CD4-positive, CD25-positive, alpha-beta regulatory T cell (primary cell): ENCODE data around the gene ZBTB26. TPM values are rescaled to one million over a fixed set of nuclear protein-coding genes. Genes with fewer than 3 reads are reported as not detected.

ENCODE experiments used
- ATAC-seq, 2 donors: fragments of 150-1000 bp; cut with Tn5 transposase; one replicate each; pipeline ENCODE4 v1.10.0; 2021; ENCODE audit warnings: low read depth in 2 of 2, moderate number of reproducible peaks in 2 of 2, moderate library complexity in 1 of 2
- DNase-seq, 3 donors: peaks; one replicate each; pipeline versions ENCODE4 v3.0.0 to v3.0.0-alpha.2; 2012 to 2022; ENCODE audit warnings: mixed read lengths in 1 of 3
- H3K27ac ChIP-seq: one replicate; pipeline ENCODE4 v1.7.0; 2013; ENCODE audit warnings: mild to moderate bottlenecking, low read length; ENCODE audit not compliant: insufficient read depth, poor library complexity, severe bottlenecking
- H3K27me3 ChIP-seq: one replicate; pipeline ENCODE4 v1.7.0; 2013; ENCODE audit warnings: low read length; ENCODE audit not compliant: control insufficient read depth, insufficient read depth
- H3K36me3 ChIP-seq: one replicate; pipeline ENCODE4 v1.7.0; 2013; ENCODE audit warnings: mild to moderate bottlenecking, low read length, moderate library complexity; ENCODE audit not compliant: control insufficient read depth, insufficient read depth
- H3K4me1 ChIP-seq: 2 replicates; pipeline ENCODE4 v1.7.0; 2013; ENCODE audit warnings: mild to moderate bottlenecking, low read length; ENCODE audit not compliant: insufficient read depth, control insufficient read depth, poor library complexity, severe bottlenecking
- H3K4me3 ChIP-seq: one replicate; pipeline ENCODE4 v1.7.0; 2013; ENCODE audit warnings: low read depth, mild to moderate bottlenecking, low read length, moderate library complexity
- H3K9me3 ChIP-seq, 2 experiments: 1 replicate in 1 of 2; 2 replicates in 1 of 2; pipeline ENCODE4 v1.7.0; 2013; ENCODE audit warnings: low read length in 2 of 2, mild to moderate bottlenecking in 1 of 2, moderate library complexity in 1 of 2; ENCODE audit not compliant: control insufficient read depth in 2 of 2
- H3K27ac Mint-ChIP-seq, 3 donors: one replicate each; pipeline ENCODE4 v1.8.0; 2020 to 2022; ENCODE audit warnings: mild to moderate bottlenecking in 3 of 3, mixed read lengths in 3 of 3, moderate library complexity in 2 of 3
- H3K27me3 Mint-ChIP-seq: one replicate; pipeline ENCODE4 v1.8.0; 2022; ENCODE audit warnings: mild to moderate bottlenecking, mixed read lengths
- H3K36me3 Mint-ChIP-seq: one replicate; pipeline ENCODE4 v1.8.0; 2020; ENCODE audit warnings: mixed read lengths
- H3K4me1 Mint-ChIP-seq, 4 donors: one replicate each; pipeline ENCODE4 v1.8.0; 2020 to 2022; ENCODE audit warnings: mixed read lengths in 4 of 4, mild to moderate bottlenecking in 1 of 4
- H3K4me3 Mint-ChIP-seq, 4 donors: one replicate each; pipeline ENCODE4 v1.8.0; 2020 to 2022; ENCODE audit warnings: mild to moderate bottlenecking in 4 of 4, mixed read lengths in 4 of 4, moderate library complexity in 3 of 4
- H3K9me3 Mint-ChIP-seq, 7 donors: one replicate each; pipeline ENCODE4 v1.8.0; 2020 to 2022; ENCODE audit warnings: mixed read lengths in 7 of 7, mild to moderate bottlenecking in 3 of 7, moderate library complexity in 2 of 7
- polyA plus RNA-seq, 4 donors: library from polyadenylated mRNA; unstranded; fragments of 300-500 nt; fragmentation: Illumina TruSeq; gene quantifications; one replicate each; pipeline ENCODE4 v1.2.3, GENCODE V29; 2021
- total RNA-seq: library from RNA; stranded (reverse); gene quantifications from one replicate; pipeline ENCODE4 v1.2.3, GENCODE V29; 2022

ZBTB26 gene
- total and polyA plus RNA-seq, 5 donors from 2014 or later: 0.70 to 5.9 (median 1.3) TPM

DNA sequence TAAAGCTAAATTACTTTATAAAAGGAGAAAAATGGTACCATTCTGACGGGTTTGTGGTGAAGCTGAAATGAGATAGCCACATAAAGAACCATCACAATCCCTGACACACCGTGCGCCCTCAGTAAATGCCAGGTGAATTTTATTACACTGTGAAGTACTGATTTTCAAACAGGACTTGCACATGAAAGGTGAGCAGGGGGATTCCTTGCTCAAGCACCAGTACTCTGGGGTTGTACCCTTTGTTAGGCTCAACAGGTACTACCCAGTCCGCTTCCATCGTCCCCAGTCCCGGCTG is 9.1 kb upstream of the ZBTB26 start:
- ATAC-seq: no peak
- H3K4me1 ChIP-seq: peaks cover 23% of the 10 kb centered on the region
- H3K4me3 ChIP-seq: peak overlapping the region; percentile 70

DNA sequence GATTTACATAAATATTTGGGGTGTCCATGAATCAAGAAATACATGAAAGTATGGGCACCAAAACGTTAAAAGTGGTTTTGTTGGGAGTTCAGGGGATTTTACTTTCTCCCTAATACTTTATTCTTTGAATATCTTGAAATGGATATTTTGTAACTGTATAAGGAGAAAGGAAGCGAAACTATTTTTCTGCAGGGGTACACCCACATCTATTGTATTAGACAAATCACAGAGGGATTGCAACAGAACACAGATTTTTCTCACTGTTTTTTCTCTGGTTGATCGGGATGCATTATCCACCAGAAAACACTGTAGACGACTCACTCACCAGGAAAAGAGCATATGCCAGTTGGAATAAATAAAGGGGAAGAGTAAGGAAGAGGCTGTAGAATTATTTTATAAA is 8.3 kb upstream of the ZBTB26 start:
- Histone ChIP-seq H3K4me3 (no peak overlapping the region), H3K9me3 (no peaks in the 10 kb centered on the region), H3K27me3 (no peaks in the 10 kb centered on the region), H3K27ac (no peak overlapping the region), H3K36me3 (peaks cover 3% of the 10 kb centered on the region), H3K4me1 (peaks cover 23% of the 10 kb centered on the region)
- ATAC-seq (no peak), DNase-seq (no peak)
- Mint-ChIP-seq H3K27ac (no peak overlapping the region), H3K27me3 (no peaks in the 10 kb centered on the region), H3K36me3 (peaks cover 3% of the 10 kb centered on the region), H3K4me3 (peak overlapping the region in 2 of 4 donors; percentile 36 to 68), H3K9me3 (peaks cover 0 to 2% (median 0%) of the 10 kb centered on the region in 7 donors), H3K4me1 (peaks cover 11 to 42% (median 26%) of the 10 kb centered on the region in 4 donors)

More for the DNA sequence above, 9.1 kb upstream of the ZBTB26 start:
- Histone ChIP-seq H3K9me3 (no peaks in the 10 kb centered on the region), H3K27me3 (no peaks in the 10 kb centered on the region), H3K36me3 (peaks cover 3% of the 10 kb centered on the region), H3K27ac (peak overlapping the region; percentile 74)
- H3K4me1 Mint-ChIP-seq: peaks cover 15 to 43% (median 26%) of the 10 kb centered on the region in 4 donors
- DNase-seq: no peak
- H3K4me3 Mint-ChIP-seq: peak overlapping the region; percentile 61 to 95 (median 94)
- no peaks in the 10 kb centered on the region for H3K27me3 Mint-ChIP-seq
- H3K27ac Mint-ChIP-seq: peak overlapping the region; percentile 71 to 94 (median 77)
- peaks cover 3% of the 10 kb centered on the region for H3K36me3 Mint-ChIP-seq
- peaks cover 0 to 2% (median 0%) of the 10 kb centered on the region in 7 donors for H3K9me3 Mint-ChIP-seq

DNA sequence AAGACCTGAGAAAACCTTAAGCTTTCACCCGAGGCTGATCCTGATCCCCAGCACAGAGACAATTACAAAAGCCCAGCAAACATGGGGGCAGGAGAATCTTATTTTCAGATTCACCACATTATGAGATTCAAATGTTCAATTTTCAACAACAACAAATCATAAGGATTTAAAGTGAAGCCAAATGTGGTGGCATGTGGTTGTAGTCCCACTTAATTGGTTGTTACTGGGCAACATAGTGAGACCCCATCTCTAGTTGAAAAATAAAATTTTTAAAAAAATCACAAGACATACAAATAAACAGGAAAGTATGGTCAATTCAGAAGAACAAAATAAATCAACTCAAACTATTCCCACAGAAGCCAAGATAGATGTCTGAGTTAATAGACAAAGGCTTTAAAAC is 5.6 kb upstream of the ZBTB26 start:
- Histone ChIP-seq H3K36me3 (peaks cover 3% of the 10 kb centered on the region), H3K9me3 (no peaks in the 10 kb centered on the region), H3K27ac (no peak overlapping the region), H3K4me1 (peaks cover 29% of the 10 kb centered on the region), H3K4me3 (no peak overlapping the region), H3K27me3 (no peaks in the 10 kb centered on the region)
- peak overlapping the region in 1 of 4 donors; percentile 64 for H3K4me3 Mint-ChIP-seq
- peaks cover 16 to 41% (median 28%) of the 10 kb centered on the region in 4 donors for H3K4me1 Mint-ChIP-seq
- H3K36me3 Mint-ChIP-seq: peaks cover 3% of the 10 kb centered on the region
- H3K27ac Mint-ChIP-seq: no peak overlapping the region
- H3K9me3 Mint-ChIP-seq: peaks cover 0 to 2% (median 0%) of the 10 kb centered on the region in 7 donors
- DNase-seq: no peak
- no peaks in the 10 kb centered on the region for H3K27me3 Mint-ChIP-seq
- no peak for ATAC-seq

DNA sequence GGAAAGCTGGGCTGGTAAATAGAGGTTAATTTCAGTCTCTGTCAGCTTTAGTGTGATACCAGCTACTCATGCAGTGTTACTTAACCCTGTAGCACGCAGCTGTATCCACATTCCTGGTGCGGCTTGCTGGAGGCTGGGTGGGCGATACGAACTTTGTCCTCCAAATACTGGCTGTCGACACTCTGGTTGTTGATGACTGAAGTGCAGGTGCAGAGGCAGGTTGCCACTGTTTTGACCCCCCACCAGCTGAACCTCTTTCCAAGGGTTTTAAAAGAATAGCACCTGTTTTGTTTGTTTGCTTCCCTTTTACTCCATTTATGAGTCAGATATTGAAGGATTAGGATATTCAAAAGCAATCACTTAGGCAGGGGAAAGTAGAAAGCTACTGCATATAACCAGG is 5.2 kb upstream of the ZBTB26 start:
- Mint-ChIP-seq H3K4me1 (peaks cover 13 to 41% (median 26%) of the 10 kb centered on the region in 4 donors), H3K27ac (peak overlapping the region in 1 of 3 donors; percentile 46), H3K36me3 (peaks cover 3% of the 10 kb centered on the region), H3K4me3 (peak overlapping the region in 1 of 4 donors; percentile 64), H3K9me3 (no peaks in the 10 kb centered on the region), H3K27me3 (no peaks in the 10 kb centered on the region)
- DNase-seq (no peak), ATAC-seq (no peak)
- H3K27me3 ChIP-seq: no peaks in the 10 kb centered on the region
- peaks cover 3% of the 10 kb centered on the region for H3K36me3 ChIP-seq
- peaks cover 28% of the 10 kb centered on the region for H3K4me1 ChIP-seq
- no peak overlapping the region for H3K4me3 ChIP-seq
- H3K27ac ChIP-seq: no peak overlapping the region
- no peaks in the 10 kb centered on the region for H3K9me3 ChIP-seq

DNA sequence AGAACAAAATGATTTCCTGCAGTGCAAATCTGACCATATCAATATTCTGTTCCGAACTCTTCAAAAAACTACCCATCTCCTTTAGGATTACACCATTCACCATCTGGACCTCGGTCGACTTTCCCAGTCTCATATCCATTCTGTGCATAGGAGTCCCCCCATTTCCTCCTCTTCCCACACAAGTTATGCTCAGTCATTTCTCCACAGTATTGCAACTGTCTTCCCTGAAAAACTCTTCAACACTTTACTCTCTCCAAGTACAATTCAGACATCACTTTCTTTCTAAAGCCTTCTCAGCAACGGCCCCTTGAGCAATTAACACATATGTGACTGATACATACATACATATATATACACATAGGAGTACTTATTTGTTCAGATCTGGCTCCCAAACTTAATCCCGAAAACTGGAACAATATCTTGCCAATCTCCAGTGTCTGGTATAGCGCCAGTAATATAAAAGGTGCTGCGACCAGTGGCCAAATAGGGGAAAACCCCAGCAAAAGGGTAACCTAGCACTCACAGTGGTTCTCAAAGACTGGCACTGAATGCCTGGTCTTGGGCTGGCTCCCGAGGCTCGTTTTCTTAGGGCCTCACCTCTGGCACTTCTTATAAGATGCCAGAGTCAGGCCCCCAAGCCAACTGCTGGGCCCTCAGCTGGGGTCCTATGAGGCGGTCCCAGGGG is 629 bp downstream of the ZBTB26 start:
- no peak for DNase-seq
- peaks cover 12 to 27% (median 19%) of the 10 kb centered on the region in 4 donors for H3K4me1 Mint-ChIP-seq
- H3K27ac Mint-ChIP-seq: no peak overlapping the region

DNA sequence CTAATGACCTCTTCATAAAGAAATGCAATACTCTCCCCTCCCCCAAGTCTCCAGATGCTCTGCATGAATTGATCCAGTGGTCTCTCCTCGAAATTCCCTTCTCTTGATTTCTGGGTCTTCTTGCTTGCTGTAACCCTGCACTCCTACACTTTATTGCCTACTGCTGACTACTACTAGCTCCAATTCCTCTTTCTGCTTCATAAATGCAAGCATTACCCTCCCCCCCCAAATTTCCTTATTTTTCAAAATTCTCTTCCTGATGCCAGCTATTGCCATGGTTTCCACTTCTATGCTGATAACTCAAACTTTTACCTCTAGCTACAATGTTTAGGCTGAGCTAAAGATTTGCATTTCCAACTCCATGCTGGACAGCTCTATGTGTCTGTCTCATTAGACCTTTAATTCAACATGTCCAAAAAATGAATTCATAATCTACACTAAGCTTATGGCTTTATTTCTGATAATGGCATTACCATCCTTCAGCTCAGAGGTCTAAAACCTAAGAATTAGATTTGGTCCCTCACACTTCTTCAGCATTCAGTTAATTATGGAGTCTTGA is 1.4 kb downstream of the ZBTB26 start:
- H3K4me1 ChIP-seq: peaks cover 29% of the 10 kb centered on the region
- H3K27ac ChIP-seq: no peak overlapping the region
- DNase-seq (no peak), ATAC-seq (no peak)
- H3K27me3 ChIP-seq: no peaks in the 10 kb centered on the region
- peak overlapping the region; percentile 38 for H3K4me3 ChIP-seq
- no peaks in the 10 kb centered on the region for H3K36me3 ChIP-seq
- Mint-ChIP-seq H3K4me3 (no peak overlapping the region), H3K27ac (no peak overlapping the region), H3K36me3 (no peaks in the 10 kb centered on the region), H3K27me3 (no peaks in the 10 kb centered on the region), H3K9me3 (no peaks in the 10 kb centered on the region), H3K4me1 (peaks cover 10 to 25% (median 18%) of the 10 kb centered on the region in 4 donors)
- H3K9me3 ChIP-seq: no peaks in the 10 kb centered on the region

More for the DNA sequence above, 629 bp downstream of the ZBTB26 start:
- Histone ChIP-seq H3K9me3 (no peaks in the 10 kb centered on the region), H3K36me3 (no peaks in the 10 kb centered on the region), H3K4me1 (peaks cover 29% of the 10 kb centered on the region), H3K27me3 (no peaks in the 10 kb centered on the region), H3K27ac (peak overlapping the region; percentile 91), H3K4me3 (peak overlapping the region; percentile 75)
- Mint-ChIP-seq H3K9me3 (no peaks in the 10 kb centered on the region), H3K36me3 (no peaks in the 10 kb centered on the region), H3K27me3 (no peaks in the 10 kb centered on the region), H3K4me3 (no peak overlapping the region)
- ATAC-seq: no peak

DNA sequence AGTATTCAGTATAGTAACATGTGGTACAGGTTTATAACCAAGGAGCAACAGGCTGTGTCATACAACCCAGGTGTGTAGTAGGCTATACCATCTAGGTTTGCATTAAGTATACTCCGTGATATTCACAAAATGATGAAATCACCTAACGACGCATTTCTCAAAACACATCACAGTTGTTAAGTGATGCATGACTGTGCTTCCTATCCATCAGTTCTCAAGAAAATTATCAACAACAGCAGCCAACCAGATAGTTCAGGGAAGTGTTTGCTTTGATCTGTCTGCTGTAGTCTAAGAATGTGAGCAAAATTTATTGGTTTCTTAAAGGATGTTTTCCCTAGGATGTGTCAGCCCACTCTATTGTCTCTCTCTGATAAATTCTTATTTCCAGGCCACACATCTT is 7.4 kb downstream of the ZBTB26 start:
- Histone ChIP-seq H3K36me3 (peaks cover 13% of the 10 kb centered on the region), H3K27ac (no peak overlapping the region), H3K4me3 (no peak overlapping the region), H3K27me3 (no peaks in the 10 kb centered on the region), H3K9me3 (no peaks in the 10 kb centered on the region), H3K4me1 (no peaks in the 10 kb centered on the region)
- DNase-seq (no peak), ATAC-seq (no peak)
- Mint-ChIP-seq H3K4me3 (peak overlapping the region in 1 of 4 donors; percentile 18), H3K36me3 (peaks cover 25% of the 10 kb centered on the region), H3K27ac (no peak overlapping the region), H3K4me1 (peaks cover 5 to 14% (median 12%) of the 10 kb centered on the region in 4 donors), H3K27me3 (no peaks in the 10 kb centered on the region), H3K9me3 (no peaks in the 10 kb centered on the region)

DNA sequence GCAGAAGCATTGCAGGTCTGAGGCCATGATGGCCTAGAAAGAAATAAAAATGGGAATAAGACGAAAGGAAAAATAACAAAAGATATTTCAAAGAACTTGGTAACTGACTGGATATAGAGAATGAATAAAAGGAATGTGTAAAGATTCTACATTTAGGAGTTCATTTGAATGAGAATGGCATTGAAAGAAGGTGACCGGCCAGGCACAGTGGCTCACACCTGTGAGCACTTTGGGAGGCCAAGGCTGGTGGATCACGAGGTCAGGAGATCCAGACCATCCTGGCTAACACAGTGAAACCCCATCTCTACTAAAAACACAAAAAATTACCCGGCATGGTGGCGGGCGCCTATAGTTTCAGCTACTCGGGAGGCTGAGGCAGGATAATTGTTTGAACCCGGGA is 8.6 kb downstream of the ZBTB26 start:
- no peaks in the 10 kb centered on the region for H3K4me1 ChIP-seq
- Mint-ChIP-seq H3K27me3 (no peaks in the 10 kb centered on the region), H3K27ac (no peak overlapping the region), H3K4me1 (peaks cover 5 to 16% (median 12%) of the 10 kb centered on the region in 4 donors), H3K9me3 (no peaks in the 10 kb centered on the region), H3K36me3 (peaks cover 33% of the 10 kb centered on the region), H3K4me3 (no peak overlapping the region)
- no peaks in the 10 kb centered on the region for H3K27me3 ChIP-seq
- no peak overlapping the region for H3K27ac ChIP-seq
- H3K36me3 ChIP-seq: peaks cover 20% of the 10 kb centered on the region
- ATAC-seq (no peak), DNase-seq (no peak)
- H3K9me3 ChIP-seq: no peaks in the 10 kb centered on the region
- no peak overlapping the region for H3K4me3 ChIP-seq
